HG03460 (cell line): Measurements from ENCODE around the gene MIA.
A peak's percentile ranks its signal among the peaks of the same experiment; 100 is the strongest.
"Not testable (repeated sequence)": the region's sequence is repeated elsewhere in the genome, so short reads cannot be mapped to it uniquely, and the experiment has no call there.

ENCODE experiments used
- ATAC-seq: cut with Tn5 transposase; IDR thresholded peaks from one replicate; pipeline ENCODE4 v1.9.1; 2021; ENCODE audit not compliant: unreplicated experiment

The MIA gene

DNA sequence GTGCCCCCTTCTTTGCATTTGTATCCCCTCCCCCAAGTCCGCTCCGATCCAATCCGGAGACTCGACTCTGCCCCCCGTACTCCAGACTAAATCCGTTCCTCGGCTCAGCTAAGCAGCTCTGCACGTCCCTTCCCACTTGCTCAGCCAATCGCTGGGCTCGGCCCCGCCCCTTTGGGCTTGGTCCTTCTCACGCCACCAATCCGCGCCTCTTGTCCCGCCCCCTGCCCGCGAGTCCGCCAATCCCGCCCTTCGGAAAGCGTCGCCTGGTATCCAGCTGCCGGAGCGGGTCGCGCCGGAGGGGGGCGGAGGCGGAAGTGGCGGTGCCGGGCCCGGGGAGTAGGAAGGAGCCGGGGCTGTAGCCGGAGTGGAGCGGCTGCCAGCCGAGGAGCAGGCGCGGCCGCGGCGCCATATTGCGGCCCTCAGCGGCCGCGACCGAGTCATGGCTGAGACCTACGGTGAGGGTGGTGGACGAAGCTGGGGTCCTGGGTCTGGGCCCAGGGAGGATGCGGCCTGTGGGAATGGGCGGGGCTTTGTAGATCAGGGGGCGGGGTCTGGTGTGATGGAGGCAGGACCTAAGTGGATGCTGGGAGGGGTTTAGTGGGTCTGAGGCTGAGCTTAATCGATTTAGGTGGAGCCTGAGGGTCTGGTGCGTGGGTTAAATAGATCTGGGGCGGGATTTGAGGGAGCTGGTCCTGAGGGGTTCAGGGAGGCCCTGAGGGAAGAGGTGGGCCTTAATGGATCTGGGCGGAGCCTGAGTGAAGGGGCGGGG is 2.8 kb downstream of the MIA start, which contains the start of gene RAB4B:
RAB4B (plus strand) TSS at position 311 of the 769 bp plus-strand sequence; CDS start at position 440, 129 bp downstream.
- peak; percentile 62 for ATAC-seq

DNA sequence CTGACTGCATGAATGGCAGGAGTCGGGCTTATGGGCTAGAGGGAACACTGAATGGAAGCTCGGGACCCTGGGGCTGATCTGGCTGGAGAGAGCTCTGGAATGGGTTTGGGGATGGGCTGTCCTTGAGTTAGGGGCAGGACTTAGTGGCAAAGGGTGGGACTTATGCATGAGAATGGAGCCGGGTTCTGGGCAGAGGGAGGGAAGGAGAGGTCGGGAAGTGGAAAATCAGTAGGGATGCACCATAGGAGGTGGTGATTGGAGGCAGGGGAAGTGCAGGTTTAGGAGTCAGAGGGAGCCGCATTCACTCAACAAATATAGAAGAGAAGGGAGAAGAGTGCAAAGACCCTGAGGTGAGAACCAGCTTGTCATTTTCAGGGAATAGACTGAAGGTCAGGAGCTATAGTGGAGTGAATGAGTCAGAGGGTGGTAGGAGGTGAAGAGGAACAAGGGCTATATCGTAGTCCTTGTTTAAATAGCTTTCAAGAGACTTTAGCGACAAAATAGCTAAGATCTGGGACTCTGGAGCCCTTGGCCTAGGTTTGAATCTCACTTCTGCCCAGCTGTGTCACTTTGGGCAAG is 3.5 kb downstream of the MIA start:
- no peak for ATAC-seq

DNA sequence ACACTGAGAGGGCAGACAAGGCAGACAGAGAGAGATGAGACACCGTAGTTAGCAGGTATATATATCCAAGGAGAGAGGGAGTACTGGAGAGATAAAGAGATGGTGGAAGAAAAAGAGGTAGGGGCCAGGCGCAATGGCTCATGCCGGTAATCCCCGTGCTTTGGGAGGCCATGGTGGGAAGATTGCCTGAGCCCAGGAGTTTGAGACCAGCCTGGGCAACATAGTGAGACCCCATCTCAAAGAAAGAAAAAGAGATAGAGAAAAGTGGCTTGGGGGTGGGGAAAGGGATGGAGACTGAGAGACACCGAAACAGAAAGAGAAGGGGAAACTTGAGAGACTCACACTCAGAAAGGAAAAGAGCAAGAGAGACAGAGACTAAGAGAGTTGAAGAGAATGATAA is 5.3 kb downstream of the MIA start:
- no peak for ATAC-seq

DNA sequence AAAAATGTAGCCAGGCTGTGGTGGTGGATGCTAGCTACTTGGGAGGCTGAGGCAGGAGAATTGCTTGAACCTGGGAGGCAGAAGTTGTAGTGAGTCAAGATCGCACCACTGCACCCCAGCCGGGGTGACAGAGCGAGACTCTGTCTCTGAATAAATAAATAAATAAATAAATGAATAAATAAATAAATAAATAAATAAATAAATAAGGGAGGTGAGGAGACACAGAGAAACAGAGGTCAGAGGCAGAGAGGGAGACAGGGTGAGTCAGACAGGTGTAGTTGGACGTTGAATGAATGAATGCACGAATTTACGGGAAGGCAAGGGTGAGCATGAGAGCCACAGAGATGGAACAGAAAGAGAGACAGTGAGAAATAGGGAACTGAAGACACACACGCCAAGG is 5.8 kb downstream of the MIA start:
- no peak for ATAC-seq

DNA sequence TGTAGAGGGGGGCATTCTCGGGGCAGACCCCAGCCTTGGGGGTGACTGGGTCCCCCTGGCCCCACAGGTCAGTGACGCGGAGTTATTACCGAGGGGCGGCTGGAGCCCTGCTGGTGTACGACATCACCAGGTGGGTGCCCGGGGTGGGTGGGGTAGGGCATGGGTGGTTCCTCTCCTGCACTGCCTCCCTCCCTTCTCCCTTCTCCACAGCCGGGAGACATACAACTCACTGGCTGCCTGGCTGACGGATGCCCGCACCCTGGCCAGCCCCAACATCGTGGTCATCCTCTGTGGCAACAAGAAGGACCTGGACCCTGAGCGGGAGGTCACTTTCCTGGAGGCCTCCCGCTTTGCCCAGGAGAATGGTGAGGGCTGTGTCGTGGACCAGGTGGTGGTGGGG is 8.4 kb downstream of the MIA start:
- no peak for ATAC-seq

DNA sequence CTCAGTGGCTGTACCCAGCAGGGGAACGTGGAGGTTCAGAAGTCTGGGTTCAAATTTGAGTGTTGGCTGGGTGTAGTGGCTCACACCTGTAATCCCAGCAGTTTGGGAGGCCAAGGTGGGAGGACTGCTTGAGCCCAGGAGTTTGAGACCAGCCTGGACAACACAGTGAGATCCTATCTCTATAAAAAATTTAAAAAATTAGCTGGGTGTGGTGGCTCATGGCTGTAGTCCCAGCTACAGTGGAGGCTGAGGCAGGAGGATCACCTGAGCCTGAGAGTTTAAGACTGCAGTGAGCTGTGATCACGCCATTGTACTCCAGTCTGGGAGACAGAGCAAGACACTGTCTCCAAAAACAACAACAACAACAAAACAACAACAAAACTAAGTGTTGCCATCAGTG is 8.8 kb downstream of the MIA start:
- not testable (repeated sequence) for ATAC-seq

DNA sequence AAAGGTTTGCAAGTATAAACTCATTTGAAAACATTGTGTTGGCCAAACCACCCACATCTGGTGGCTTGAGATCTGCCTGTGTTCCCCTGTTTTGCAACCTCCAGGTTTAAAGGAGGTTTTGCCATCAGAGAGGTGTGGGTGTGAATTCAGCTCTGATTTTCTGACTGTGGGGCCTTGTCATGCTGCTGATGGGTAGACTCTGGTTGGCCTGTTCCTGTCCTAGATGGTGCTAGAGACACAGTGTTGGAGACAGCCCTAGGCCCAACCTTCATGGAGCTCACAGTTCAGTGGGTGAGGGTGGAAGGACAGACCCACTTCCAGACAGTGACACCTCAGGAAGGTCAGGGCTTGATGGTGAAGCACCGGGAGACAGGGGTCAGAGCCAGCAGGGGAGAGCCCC is 10.2 kb downstream of the MIA start:
- ATAC-seq: no peak

DNA sequence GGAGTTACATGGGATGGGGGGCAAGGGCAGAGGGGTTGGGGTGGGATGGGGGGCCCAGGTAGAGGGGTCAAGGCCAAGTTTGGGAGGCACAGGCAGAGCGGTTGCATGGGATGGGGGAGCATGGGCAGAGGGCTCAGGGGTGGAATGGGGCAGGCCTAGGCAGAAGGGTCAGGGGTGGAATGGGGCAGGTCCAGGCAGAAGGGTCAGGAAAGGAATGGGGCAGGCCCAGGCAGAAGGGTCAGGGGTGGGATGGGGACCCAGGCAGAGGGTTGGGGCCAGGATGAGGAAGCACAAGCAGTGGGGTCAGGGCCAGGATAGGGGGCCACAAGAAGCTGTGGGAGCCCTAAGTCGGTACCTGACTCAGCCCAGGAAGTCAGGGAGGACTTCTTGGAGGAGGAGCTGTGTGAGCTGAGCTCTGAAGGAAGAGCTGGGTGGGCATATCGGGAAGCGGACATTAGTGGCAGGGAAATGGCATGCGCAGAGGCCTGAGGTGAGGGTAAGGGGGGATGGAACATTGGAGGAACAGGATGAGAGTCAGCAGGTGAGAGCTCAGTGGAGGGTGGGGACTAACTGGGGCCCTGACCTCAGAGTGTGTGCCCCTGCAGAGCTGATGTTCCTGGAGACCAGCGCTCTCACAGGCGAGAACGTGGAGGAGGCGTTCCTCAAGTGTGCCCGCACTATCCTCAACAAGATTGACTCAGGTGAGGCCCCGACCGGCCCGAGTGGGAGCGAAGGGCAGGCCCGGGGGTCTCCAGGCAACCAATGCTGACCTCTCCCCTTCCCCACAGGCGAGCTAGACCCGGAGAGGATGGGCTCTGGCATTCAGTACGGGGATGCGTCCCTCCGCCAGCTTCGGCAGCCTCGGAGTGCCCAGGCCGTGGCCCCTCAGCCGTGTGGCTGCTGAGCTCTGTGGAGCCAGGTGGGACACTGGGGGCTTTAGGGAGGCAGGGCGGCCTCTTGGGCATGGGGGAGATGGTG is 11.0 kb downstream of the MIA start:
- no peak for ATAC-seq

DNA sequence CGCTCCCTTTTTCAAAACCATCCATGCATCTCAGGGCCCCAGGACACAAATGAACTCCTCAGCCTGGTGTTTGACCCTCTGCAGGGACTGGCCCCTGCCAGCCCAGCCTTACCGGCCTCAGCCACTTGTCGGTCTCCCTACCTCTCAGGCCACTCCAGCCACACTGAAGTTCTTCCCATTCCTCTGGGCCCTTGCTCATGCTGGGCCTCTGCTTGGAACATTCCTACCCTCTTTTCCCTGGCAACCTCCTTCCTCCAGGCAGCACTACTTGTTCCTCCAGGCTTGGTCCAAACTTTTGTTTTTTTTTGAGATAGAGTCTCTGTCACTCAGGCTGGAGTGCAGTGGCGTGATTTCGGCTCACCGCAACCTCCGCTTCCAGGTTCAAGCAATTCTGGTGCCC is 16.0 kb downstream of the MIA start:
- no peak for ATAC-seq

DNA sequence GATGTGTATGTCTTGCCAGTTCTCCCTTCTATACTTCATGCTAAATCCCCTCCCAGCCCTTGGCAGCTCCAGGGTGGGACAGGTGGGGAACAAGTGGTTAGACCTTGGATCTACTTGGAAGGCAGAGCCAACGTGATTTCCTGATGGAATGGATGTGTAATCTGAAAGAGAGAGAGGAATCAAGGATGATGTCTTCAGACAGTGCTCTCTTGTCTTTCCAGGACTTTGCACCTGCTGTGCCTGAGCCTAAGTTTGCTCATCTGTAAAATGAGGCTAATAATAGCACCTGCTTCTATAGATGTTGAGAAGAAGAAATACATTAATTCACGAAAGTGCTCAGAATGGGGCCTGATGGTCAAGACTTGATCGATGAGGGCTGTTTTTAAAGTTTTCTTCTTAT is 16.7 kb downstream of the MIA start:
- no peak for ATAC-seq

DNA sequence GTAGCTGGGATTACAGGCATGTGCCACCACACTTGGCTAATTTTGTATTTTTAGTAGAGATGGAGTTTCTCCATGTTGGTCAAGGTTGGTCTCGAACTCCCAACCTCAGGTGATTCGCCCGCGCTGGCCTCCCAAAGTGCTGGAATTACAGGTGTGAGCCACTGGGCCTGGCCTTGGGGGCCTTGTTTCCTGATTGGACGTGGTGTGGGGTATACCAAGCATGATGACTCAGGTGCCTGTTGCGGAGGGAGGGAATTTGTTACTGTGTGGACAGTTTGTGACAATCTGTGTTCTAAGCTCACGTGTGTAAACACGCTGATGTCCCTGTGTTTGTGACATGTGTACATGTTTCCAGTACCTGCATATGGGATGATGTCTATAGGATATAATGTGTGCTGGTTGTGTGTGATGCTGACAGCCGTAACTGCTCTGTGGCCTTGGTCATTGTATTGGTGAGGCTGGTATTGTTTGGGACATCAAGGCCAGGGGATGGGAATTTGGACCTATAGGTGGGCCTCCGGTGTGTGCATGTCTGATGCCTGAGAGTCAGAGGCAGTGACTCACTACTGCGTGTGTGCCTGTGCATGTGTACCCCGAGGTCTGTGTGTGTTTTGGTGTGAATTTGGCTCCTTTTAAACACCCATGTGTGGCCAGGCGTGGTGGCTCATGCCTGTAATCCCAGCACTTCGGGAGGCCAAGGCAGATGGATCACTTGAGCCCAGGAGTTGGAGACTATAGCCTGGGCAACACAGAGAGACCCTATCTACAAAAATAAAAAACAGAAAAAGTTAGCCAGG is 22.0 kb downstream of the MIA start:
- ATAC-seq: no peak

DNA sequence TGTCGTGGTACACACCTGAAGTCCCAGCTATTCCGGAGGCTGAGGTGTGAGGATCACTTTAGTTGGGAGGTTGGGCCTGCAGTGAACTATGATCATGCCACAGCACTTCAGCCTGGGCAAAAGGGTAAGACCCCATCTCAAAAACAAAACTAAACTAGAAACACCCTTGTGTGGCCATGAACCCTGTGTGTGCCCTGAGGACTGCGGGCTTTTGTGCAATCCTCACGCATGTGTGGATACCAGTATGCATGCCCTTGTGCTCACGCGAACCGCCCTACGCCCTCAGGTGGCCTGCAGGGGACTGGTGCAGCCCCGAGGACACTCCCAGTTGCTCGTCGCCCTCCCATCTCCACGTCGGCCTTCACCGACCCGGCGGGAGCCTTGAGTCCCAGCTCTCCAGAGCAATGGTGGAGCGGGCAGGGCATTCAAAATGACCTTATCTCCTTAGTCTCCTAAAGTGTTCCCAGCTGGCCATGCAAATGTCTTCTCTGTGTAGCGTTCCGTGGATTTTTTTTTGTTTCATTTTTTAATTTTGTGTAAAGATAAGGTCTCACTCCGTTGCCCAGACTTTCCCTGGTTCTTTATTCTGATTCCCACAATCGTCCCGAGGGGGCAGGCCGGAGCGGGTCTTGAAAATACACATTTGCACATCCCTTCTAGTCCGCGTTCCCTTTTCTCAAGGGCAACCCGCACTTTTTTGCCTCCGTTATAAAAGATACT is 22.8 kb downstream of the MIA start:
- no peak for ATAC-seq

DNA sequence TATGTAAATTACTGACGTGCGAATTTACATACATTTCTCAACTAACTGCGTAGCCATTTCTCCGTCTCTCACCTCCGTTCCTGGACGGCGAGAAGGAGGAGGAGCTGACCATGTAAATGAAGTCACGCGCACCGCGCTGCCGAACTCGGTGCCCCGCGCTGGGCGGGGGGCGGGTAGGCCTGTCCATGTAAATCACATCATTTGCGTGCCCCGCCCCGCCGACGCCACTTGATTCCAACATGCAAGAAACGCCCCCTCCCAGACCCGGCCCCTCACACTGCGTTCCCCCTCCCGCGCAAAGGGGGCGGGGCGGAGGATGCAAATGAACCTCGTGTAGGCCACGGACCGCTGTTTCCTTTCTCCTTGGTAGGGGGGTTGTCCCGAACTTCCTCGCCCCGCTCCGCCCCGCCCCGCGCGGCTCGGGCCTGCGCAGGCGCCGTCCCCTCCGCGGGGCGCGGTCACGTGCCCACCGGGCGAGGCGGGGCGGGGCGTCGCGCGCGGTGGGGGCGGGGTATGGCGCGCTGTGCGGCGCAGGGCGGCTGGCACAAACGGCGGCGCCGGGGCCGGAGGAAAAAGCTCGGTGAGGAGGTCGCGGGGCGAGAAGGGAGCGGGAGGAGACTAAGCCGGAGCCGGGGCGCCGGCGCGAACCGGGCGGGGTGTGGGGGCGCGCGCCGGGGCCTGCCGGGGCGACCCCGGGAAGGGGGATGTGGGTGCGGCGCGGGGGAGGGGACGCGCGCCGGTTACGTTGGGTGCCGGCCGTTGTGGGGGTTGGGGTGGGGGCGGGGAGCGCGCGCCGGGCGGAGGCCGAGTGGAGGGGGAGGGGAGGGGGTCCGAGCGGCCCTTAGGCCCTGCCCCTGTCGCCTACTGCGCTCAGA is 23.6 kb downstream of the MIA start, which contains the start of gene EGLN2:
EGLN2 (plus strand) TSS at position 509 of the 875 bp plus-strand sequence. CDS start 1,382 bp downstream, outside the sequence.
- ATAC-seq: peak; percentile 69

DNA sequence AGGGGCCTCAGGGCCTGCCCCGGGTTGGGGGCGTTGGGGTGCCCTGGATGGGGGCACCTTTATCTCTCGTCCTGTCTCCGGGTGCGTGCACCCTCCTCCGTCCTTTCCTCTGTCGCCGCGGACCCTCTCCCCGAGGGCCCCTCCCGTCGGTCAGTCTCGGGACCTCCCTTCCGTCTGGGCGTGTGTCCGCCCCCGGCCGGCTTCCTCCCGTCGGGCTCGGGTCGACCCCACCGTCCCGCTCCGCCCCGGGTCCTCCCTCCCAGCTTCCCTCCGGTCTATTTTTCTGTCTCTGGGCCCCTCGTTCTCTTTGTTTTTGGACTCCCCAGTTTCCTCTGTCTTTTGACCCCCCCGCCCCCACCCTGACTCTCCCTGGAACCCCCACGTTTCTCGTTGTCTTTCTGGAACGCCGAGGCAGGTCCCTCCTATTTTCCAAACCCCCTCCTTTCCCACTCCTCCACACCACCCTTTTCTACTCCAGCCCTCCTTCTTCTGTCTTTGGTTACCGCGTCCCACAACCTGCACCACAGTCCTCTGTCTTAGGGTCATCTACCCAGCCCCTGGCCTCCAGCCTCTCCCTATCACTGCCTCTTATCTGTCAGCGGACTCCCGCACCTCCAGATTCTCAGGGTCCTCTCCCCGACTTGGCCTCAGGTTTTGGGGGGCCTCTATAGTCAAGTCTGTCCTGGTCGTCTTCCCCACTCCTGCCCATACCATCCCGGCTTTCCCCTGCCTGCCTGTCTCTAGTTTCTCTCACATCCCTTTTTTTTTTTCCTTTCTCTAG is 24.4 kb downstream of the MIA start:
- ATAC-seq: no peak

DNA sequence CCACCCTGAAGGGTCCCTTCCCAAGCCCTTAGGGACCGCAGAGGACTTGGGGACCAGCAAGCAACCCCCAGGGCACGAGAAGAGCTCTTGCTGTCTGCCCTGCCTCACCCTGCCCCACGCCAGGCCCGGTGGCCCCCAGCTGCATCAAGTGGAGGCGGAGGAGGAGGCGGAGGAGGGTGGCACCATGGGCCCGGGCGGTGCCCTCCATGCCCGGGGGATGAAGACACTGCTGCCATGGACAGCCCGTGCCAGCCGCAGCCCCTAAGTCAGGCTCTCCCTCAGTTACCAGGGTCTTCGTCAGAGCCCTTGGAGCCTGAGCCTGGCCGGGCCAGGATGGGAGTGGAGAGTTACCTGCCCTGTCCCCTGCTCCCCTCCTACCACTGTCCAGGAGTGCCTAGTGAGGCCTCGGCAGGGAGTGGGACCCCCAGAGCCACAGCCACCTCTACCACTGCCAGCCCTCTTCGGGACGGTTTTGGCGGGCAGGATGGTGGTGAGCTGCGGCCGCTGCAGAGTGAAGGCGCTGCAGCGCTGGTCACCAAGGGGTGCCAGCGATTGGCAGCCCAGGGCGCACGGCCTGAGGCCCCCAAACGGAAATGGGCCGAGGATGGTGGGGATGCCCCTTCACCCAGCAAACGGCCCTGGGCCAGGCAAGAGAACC is 25.1 kb downstream of the MIA start:
- no peak for ATAC-seq

DNA sequence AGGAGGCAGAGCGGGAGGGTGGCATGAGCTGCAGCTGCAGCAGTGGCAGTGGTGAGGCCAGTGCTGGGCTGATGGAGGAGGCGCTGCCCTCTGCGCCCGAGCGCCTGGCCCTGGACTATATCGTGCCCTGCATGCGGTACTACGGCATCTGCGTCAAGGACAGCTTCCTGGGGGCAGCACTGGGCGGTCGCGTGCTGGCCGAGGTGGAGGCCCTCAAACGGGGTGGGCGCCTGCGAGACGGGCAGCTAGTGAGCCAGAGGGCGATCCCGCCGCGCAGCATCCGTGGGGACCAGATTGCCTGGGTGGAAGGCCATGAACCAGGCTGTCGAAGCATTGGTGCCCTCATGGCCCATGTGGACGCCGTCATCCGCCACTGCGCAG is 25.7 kb downstream of the MIA start:
- ATAC-seq: no peak

DNA sequence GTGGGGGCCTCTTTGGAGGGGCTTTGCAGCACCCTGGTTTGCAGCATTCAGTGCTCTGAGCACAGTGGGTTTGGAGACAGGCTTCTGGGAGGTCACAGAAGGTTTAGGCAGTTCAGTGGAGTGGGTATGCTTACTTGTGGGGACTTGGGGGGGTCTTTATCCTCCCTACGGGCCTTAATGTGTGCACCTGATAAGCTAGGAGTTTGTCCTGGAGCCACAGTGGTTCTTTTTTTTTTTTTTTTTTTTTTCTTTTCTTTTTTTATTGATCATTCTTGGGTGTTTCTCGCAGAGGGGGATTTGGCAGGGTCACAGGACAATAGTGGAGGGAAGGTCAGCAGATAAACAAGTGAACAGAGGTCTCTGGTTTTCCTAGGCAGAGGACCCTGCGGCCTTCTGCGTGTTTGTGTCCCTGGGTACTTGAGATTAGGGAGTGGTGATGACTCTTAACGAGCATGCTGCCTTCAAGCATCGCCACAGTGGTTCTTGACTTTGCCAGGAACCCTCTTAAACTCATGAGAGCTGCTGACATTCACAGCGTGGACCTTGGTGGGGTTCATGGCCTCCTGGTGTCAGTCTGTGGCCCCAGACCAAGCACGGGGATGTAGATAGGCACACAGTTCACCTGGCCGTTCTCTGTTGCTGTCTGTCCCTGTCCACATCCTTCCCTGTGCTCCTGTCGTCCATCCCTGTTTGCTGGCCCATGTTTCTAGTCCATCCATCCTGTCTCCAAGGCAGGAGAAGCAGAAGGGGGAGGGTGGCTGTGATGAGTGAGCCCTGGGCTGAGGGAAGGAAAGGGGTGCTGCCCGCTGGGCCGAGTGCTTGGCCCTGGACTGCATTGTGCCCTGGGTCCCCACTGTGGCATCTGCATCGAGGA is 26.3 kb downstream of the MIA start:
- no peak for ATAC-seq
